ENCODE results near the gene STRIP2. TPM values are rescaled to one million over a fixed set of nuclear protein-coding genes. Genes with fewer than 3 reads are reported as not detected.

The STRIP2 gene
- total RNA-seq, 1 experiment from 2014 or later = 9.9 TPM

GRCh38 chr7:129437190-129437589 is 3.0 kb downstream of the STRIP2 start:
- no peak overlapping the region for H3K27ac ChIP-seq (ENCODE audit: insufficient read length, low read depth, low read length)
- no peak overlapping the region for H2AFZ ChIP-seq (ENCODE audit: low read length)
- H4K5ac ChIP-seq (ENCODE audit: insufficient read length, low read depth, low read length) = no peak overlapping the region
- peaks cover 17% of the 10 kb centered on the region for H3K23me2 ChIP-seq (ENCODE audit: insufficient read length, low read depth, low read length, poor library complexity, severe bottlenecking)
- Mint-ChIP-seq H3K4me3 (no peak overlapping the region), H3K27me3 (ENCODE audit: low read depth) (peaks cover 28% of the 10 kb centered on the region), H3K27ac (no peak overlapping the region), H3K36me3 (ENCODE audit: insufficient read depth in 1 of 3, low read depth in 3 of 3) (peaks cover 0 to 9% (median 5%) of the 10 kb centered on the region in 3 experiments; a peak in 2 of 7 replicates), H3K4me1 (peaks cover 26 to 31% of the 10 kb centered on the region in 2 experiments), H3K9me3 (no peaks in the 10 kb centered on the region)
- no peaks in the 10 kb centered on the region; the same call in 1 of the 2 replicates for H3K27me3 ChIP-seq (ENCODE audit: insufficient read depth, low read length)
- no peak overlapping the region for H3T11ph ChIP-seq (ENCODE audit: low read length)
- DNase-seq = no peak
- no peak overlapping the region for H3K14ac ChIP-seq (ENCODE audit: insufficient read depth, low read length)
- H3K9ac ChIP-seq (ENCODE audit: extremely low read depth, insufficient read length, low read length) = no peak overlapping the region
- H3K79me1 ChIP-seq (ENCODE audit: insufficient read depth, low read depth, low read length, poor library complexity, severe bottlenecking) = no peaks in the 10 kb centered on the region
- H3K9me3 ChIP-seq (ENCODE audit: control insufficient read depth, low read depth, low read length) = no peaks in the 10 kb centered on the region
- no peak overlapping the region for H2BK15ac ChIP-seq (ENCODE audit: low read depth, low read length)
- H4K8ac ChIP-seq (replicated peaks; ENCODE audit: insufficient read length, low read depth, low read length) = no peak overlapping the region
- no peak overlapping the region for H2BK12ac ChIP-seq (ENCODE audit: insufficient read length, low read depth, low read length)
- H3K56ac ChIP-seq (ENCODE audit: insufficient read length, low read depth, low read length) = no peak overlapping the region
- H3K4me2 ChIP-seq (ENCODE audit: insufficient read depth, insufficient read length, low read length) = no peak overlapping the region
- H3K4ac ChIP-seq (ENCODE audit: low read depth, low read length) = no peak overlapping the region
- no peak overlapping the region for H2AK5ac ChIP-seq (ENCODE audit: insufficient read length, low read length)
- H3K4me1 ChIP-seq (ENCODE audit: insufficient read depth, low read length) = 0 out of 2 replicates have a peak, but pooled peaks cover 4% of the 10 kb centered on the region
- H2BK5ac ChIP-seq (ENCODE audit: insufficient read length, low read length) = no peak overlapping the region
- H3K18ac ChIP-seq (ENCODE audit: insufficient read length, low read depth, low read length) = no peak overlapping the region
- H3K79me2 ChIP-seq (ENCODE audit: insufficient read depth, low read length) = no peaks in the 10 kb centered on the region
- no CpG with 5 or more reads among the region's 5 CpGs for WGBS (ENCODE audit: extremely low coverage, insufficient read length, low lambda C conversion rate)
- H4K91ac ChIP-seq (ENCODE audit: insufficient read length, low read depth, low read length) = no peak overlapping the region
- H3K23ac ChIP-seq (ENCODE audit: insufficient read length, low read depth, low read length) = no peak overlapping the region
- TF ChIP-seq CTCF (conservative IDR thresholded peaks at IDR 0.05) = no peak
- H2BK120ac ChIP-seq (ENCODE audit: low read depth, low read length, poor library complexity, severe bottlenecking) = no peak overlapping the region
- no peaks in the 10 kb centered on the region for H4K20me1 ChIP-seq (ENCODE audit: control insufficient read depth, insufficient read depth, insufficient read length)
- no peak overlapping the region for H2BK20ac ChIP-seq (ENCODE audit: low read depth, low read length, poor library complexity, severe bottlenecking)
